Stimulated activated CD4-positive, alpha-beta T cell treated with anti-CD3 and anti-CD28 coated beads, Interleukin-2, amount 100 ng/mL, for 24 hours (primary cell): ENCODE data around the gene DOCK9.
A peak's percentile ranks its signal among the peaks of the same experiment; 100 is the strongest.

Experiments used
- DNase-seq, 2 donors: peaks; one replicate each; pipeline ENCODE4 v3.0.0-alpha.2; 2020

DOCK9 gene

GRCh38 chr13:98942997-98943396, 34.9 kb downstream of the DOCK9 start:
- no peak for DNase-seq

GRCh38 chr13:98942485-98942884, 35.4 kb downstream of the DOCK9 start:
- no peak for DNase-seq

- DNase-seq, result no peak
Measured at GRCh38 chr13:98941536-98941935, 36.3 kb downstream of the DOCK9 start.

GRCh38 chr13:98941126-98941525, 36.7 kb downstream of the DOCK9 start:
- no peak for DNase-seq

- no peak for DNase-seq
Measured at GRCh38 chr13:98940325-98941001, 37.4 kb downstream of the DOCK9 start.

GRCh38 chr13:98939660-98940191, 38.1 kb downstream of the DOCK9 start:
- no peak for DNase-seq

- DNase-seq, result no peak
Measured at GRCh38 chr13:98938801-98939200, 39.1 kb downstream of the DOCK9 start.

GRCh38 chr13:98937911-98938381, 39.9 kb downstream of the DOCK9 start:
- DNase-seq, result no peak

- no peak for DNase-seq
Measured at GRCh38 chr13:98934243-98934642, 43.6 kb downstream of the DOCK9 start.

GRCh38 chr13:98930151-98930591, 47.7 kb downstream of the DOCK9 start:
- peak in 1 of 2 donors; percentile 6 for DNase-seq

GRCh38 chr13:98927951-98928927, 49.6 kb downstream of the DOCK9 start:
- no peak for DNase-seq

GRCh38 chr13:98925949-98926348, 51.9 kb downstream of the DOCK9 start:
- DNase-seq, result no peak

GRCh38 chr13:98923641-98924397, 54.0 kb downstream of the DOCK9 start:
- DNase-seq, result no peak

GRCh38 chr13:98922306-98922705, 55.6 kb downstream of the DOCK9 start:
- no peak for DNase-seq

GRCh38 chr13:98921786-98922185, 56.1 kb downstream of the DOCK9 start:
- no peak for DNase-seq

GRCh38 chr13:98921015-98921580, 56.8 kb downstream of the DOCK9 start:
- DNase-seq, result no peak

GRCh38 chr13:98919566-98919965, 58.3 kb downstream of the DOCK9 start:
- peak; percentile 24 to 27 for DNase-seq

GRCh38 chr13:98918771-98919170, 59.1 kb downstream of the DOCK9 start:
- no peak for DNase-seq

GRCh38 chr13:98917116-98917515, 60.7 kb downstream of the DOCK9 start:
- no peak for DNase-seq

GRCh38 chr13:98916403-98916802, 61.5 kb downstream of the DOCK9 start:
- no peak for DNase-seq

- DNase-seq, result no peak
Measured at GRCh38 chr13:98915981-98916380, 61.9 kb downstream of the DOCK9 start.

- DNase-seq, result no peak
Measured at GRCh38 chr13:98915563-98915962, 62.3 kb downstream of the DOCK9 start.
